HG02973 (cell line): ENCODE data around the gene ITIH1.

Experiments
- ATAC-seq: cut with Tn5 transposase; IDR thresholded peaks from one replicate; pipeline ENCODE4 v1.9.1; 2021; ENCODE audit warnings: moderate library complexity; ENCODE audit not compliant: unreplicated experiment

ITIH1 gene

DNA sequence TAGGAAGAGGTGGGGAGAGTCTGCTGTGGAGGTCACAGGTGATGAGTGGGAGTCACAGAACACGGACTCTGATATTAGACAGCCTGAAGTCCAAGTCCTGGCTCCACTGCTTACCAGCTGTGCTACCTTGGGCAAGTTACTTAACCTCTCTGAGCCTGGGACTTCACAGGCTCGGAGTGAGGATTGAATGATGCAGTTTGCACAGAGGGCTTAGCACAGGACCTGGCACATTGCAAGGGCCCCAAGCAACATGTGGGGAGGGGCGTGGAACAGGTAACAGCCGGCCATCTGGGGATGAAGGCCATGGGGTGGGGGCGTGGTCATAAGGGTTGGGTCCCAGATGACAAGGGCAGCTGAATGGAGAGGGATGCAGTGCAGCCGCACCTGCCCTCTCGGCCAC lies 12.9 kb downstream of the ITIH1 start:
- ATAC-seq, result no peak

DNA sequence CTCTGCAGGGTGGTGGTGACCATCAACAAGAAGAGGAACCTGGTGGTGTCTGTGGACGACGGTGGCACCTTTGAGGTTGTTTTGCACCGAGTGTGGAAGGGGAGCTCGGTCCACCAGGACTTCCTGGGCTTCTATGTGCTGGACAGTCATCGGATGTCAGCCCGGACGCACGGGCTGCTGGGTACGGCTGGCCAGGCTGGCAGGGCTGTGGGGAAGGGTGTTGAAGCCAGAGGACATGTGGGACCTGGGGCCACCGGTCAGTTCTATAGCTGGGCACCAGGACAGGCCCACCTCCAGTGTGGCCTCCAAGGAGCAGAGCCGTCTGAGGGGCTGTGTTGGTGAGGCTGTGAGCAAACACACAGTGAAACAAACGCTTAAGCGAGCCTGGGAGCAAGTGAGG lies 13.3 kb downstream of the ITIH1 start:
- no peak for ATAC-seq

DNA sequence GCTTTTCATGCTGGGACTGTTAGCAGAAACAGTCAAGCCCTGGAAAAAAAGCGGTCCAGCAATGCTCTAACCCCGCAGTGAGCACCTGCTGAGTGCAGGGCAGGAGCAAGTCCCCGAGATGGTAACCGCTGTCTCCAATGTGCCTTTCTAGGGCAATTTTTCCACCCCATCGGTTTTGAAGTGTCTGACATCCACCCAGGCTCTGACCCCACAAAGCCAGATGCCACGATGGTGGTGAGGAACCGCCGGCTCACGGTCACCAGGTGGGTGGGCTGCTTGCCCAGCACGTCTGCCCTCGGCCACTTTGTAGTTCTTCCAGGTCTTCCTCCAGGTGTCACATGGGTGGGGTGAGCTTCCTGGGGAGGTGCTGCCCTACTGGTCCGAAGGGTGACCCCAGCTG lies 14.0 kb downstream of the ITIH1 start:
- no peak for ATAC-seq

DNA sequence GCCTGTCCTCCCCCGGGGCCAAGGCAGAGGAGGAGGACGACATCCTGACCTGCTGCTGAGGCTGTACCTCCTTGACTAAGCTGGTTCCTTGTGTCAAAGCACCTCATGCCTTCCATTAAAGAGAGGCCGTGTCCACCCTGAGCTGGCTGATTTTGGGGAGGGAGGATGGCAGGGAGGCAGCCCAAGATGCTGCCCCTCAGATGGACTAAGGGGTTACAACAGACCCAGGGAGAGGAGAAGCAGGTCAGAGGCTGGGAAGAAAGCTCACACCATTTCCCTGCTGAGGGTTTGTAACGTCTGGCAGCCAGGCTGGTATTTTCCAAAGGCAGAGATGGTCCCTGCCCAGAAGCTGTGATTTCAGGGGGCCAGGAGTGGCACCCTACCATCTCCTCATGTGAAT lies 14.5 kb downstream of the ITIH1 start:
- no peak for ATAC-seq

DNA sequence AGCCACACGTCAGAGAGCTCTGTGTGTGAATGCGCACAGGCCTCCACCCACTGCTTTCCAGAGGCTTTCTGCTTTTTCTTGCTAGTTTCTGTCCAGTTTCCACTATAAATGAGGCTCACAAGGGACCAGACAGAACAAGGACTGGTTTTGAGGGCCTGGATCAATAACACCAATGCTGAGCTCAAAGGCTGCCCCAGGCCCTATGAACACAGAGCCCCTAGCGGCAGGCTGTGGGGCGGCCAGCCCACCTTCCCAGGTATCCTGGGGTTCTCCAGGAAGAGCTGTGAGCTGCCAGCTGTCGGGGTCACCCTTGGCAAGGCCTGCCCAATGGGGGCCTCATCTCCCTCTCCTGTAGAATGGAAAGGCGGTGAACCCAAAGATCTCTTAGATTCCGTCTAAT lies 15.0 kb downstream of the ITIH1 start:
- ATAC-seq, result no peak

DNA sequence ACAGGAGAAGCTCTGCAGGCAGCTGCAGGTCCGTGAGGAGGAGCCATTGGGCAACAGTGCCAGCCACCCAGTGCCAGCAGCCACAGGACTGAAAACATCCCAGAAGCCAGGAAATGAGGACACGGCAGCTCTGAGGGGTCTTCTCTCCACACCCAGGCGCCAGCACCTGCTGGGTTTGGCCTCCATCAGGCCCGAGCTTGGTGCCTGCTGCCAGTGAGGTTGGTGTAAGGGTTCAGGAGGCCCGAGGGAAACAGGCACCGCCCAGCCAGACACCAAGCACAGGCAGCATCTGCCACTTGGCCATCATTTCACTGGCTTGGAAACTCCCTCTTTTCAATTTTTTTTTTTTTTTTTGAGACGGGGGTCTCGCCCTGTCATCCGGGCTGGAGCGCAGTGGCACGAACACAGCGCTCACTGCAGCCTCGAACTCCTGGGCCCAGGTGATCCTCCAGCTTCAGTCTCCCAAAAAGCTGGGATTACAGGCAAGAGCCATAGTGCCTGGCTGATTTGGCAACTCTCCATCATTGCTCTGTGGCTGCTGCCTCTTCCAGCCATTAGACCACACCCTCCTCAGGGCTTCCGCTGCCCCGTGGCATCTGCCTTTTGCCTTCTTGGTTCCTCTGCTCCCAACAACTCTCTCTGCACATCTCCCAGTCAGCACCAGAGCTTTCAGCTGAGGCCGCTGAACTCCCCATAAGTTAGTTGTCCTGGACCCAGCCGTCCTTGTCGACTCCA lies 15.7 kb downstream of the ITIH1 start:
- ATAC-seq, result no peak

DNA sequence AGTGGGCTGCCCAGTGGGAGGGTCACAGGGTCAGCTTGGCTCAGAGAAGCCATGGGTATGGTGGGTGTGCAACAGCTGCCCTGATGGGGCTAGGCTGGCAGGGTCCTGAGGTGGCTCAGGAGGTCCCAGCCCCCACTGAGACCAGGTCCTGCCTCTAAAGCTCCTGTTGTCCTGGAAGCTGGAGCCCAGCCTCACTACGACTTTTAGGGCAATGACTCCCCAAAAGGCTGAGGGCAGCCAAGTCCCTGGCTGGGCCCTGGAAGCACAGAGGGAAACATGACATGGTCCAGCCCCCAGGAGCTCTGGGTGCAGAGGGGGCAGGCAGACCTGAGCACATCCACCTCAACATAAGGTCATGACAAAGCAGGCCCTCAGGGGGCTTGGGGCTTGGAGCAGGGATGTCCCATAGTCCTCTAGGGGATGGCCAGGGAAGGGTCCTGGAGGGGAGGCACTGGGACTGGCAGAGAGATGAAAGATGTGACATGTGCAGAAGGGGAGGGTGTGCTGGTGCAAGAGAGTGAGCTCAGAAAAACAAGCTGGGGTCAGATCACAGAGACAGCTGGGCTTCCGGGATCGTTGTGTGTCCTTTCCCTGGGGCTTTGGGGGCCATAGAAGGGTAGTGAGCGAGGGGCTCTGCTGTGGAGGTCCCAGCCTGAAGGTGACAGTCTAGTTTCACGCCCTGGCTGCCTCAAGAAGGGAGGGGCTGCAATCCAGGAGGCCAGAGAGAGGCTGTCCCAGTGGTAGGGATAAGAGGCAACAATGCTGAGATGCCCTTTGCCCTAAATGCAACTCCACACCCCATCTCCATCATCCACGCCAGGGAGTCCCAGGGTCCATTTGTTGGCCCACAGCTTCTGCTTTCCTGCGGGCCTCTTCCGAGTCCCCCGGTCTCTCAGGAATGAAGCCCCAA lies 16.6 kb downstream of the ITIH1 start:
- no peak for ATAC-seq

DNA sequence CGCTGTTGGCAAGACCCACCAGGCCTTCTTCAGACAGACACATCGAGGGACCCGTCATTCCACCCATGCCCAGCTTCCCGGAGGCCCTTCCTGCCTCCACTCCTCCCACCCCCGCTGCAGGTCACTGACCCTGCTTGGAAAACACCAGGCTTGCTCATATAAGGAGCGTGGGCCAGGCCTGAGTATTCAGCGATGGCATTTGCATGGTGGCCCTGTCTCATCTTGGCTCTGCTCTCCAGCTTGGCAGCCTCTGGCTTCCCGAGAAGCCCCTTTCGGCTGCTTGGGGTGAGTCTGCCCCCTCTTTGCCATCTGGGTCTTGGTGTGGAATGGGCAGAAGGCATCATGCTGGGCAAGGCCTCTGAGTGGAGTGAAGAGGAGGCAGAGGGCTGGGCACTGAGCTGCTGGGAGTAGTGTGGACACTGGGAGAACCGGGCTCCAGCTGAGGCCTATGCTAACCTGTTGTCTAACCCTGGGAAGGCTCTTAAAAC lies 17.3 kb downstream of the ITIH1 start, which contains the start of gene ITIH3:
Gene ITIH3 (plus strand): TSS at position 185 of the 488 bp plus-strand sequence. CDS start 8 bp downstream, at position 193.
- no peak for ATAC-seq

DNA sequence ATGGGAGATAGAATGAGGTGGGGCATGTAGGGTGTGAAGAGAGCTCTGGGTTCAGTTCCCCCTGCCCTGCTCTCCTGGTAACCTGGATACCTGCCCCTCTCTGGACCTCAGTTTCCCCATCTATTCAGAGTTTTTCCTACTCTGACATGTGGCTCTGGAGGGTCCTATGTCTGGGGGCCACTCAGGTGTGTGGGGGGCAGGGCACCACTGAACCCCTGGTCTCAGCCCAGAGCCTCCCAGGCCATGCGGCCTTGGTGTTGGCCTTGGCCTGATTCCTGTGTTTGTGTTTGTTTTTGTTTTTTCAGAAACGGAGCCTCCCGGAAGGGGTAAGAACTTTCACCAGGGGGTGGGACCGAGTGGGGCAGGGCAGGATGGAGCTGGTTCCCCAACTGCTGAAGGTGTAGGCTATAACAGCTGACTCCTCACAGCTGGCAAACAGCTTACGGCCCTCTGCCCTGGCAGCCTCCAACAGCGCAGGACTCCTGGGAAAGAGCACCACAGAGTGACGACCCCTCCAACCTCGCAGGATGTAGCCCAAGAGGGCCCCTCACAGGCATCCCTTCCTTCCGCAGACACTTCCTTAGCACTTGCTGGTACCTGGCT lies 18.0 kb downstream of the ITIH1 start:
- no peak for ATAC-seq

DNA sequence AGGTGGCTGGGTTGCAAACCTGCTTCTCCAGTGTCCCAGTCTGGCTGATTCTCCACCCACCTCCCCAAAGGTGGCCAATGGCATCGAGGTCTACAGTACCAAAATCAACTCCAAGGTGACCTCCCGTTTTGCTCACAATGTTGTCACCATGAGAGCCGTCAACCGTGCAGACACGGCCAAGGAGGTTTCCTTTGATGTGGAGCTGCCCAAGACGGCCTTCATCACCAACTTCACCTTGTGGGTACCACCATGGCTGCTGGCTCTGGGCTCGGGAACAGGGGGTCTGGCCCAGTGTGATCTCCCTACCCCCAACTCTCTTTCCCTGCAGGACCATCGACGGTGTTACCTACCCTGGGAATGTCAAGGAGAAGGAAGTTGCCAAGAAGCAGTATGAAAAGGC lies 19.0 kb downstream of the ITIH1 start:
- no peak for ATAC-seq

DNA sequence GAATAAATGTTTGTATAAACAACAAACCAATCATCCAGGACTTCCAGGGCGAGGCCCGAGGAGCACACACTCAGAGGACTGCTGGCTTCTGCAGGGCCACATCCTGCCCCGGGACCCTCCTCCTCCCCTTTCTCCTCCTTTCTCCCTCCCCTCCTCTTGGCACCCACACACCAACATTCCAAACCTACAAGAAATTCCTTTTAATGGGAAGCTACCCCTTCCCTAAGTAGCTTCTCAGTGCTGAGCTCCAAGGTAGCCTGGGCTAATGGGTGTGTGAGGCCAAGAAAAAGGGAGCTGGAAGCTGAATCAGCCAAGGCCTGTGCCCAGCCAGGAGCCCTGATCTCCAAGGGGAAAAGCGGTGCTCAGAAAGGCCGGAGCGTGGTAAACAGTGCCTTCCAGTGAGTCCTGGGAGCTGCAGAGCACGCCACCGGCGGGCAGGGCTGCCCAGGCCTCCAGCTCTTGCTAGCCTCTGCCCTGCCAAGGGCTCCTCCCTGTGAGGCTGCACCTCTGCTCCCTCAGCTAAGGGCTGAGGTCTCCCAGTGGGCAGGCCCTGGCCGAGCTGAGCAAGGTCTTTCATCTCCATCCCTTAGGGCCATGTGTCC lies 21.1 kb downstream of the ITIH1 start:
- ATAC-seq, result no peak

DNA sequence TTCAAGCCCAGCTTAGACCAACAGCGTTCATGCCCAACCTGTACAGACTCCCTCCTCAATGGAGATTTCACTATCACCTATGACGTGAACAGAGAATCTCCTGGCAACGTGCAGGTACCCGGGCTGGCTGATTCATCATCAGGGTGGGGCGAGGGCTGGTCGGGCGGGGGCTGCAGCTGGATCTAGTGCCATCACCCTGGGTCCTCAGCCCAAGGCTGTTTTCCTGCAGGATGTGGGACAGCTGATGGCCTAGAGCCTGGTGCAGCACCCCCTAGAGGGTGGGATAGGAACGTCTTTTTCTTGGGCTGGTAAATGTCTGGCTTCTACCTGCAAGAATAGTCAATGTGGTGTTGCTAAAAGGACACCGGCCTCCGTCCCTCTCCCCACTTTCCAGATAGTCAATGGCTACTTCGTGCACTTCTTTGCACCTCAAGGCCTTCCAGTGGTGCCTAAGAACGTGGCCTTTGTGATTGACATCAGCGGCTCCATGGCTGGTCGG lies 21.6 kb downstream of the ITIH1 start:
- ATAC-seq, result no peak

DNA sequence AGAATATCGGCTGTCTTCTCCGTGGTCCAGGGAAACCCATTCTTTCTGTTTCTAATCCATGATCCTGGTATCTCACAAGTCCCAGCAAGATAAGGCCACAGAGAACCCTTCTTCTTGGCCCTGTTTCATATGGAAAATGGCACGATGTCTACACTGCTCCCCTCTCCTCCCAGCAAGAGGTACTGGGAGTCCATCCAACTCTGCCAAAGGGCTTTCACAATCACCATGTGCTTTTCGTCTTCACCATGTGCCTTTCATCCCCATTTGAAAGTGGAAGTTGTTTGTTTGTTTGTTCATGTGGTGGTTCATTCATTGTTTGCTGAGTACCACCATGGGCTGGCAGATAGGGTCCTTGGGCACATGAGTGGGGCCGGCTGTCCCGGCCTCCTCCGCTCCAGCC lies 22.7 kb downstream of the ITIH1 start:
- ATAC-seq, result no peak

DNA sequence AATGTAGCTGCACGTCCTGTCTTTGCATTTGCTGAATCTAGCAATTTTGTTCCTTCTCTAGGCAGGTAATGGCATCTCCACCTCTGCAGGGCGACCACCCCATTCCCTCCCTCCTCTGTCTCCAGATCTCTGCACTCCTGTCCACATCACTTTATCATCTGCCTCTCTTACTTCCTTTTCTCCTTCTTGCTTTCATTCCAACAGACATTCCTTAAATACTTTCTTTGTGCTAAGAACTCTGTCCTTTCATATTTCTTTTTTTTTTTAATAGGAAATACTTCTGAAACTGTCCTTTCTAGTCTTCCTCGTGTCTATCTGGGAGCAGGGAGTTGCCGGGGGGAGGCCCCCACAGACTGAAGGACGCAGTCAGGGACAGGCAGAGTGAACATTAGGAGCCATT lies 24.4 kb downstream of the ITIH1 start:
- ATAC-seq, result no peak

DNA sequence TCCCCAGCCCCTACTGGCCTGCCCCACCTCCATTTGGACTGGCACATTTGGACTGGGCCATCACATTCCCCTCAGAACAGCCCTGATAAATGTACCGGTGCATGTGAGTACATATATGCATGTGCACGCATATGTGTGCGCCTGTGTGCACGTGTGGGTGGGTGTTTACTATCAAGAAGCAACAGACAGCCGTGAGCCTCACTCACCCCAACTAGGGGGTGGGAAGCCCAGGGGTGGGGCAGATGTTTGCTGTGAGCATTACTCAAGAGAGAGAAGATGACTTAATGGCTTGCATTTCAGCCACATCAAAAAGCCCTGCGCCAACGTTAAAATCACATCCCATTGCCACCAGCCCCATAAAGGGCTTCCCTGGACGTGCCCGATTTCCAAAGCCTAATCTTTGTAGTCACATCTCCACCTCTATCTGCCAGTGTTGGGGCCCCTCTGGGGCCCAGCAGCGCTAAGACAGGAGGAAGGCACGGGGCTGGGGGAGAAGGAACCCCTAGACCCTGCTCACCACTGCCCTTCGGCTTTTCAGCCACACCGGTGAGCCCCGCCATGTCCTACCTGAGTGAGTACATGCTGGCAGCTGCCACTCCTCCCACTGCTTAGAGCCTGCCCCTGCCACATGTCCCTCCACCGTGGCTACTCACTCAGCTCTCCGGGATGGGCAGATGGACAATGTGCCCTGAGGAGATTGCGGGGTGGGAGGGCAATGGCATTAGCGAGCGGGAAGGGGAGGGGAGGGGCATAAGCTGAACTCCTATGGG lies 28.1 kb downstream of the ITIH1 start:
- ATAC-seq, result no peak

DNA sequence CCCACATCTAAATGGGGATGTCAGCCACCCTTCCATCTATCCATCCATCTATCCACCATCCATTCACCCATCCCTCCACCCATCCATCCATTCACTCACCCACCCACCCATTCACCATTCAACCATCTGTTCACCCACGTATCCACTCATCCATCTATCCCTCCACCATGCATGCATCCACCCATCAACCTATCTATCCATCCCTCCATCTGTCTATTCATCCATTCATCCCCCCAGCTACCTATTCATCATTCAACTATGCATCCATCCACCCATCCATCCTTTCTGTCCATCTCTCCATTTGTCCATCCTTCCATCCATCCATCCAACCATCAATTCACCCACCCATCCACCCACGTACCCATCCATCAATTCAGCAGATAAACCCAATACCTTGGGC lies 31.8 kb downstream of the ITIH1 start:
- no peak for ATAC-seq

DNA sequence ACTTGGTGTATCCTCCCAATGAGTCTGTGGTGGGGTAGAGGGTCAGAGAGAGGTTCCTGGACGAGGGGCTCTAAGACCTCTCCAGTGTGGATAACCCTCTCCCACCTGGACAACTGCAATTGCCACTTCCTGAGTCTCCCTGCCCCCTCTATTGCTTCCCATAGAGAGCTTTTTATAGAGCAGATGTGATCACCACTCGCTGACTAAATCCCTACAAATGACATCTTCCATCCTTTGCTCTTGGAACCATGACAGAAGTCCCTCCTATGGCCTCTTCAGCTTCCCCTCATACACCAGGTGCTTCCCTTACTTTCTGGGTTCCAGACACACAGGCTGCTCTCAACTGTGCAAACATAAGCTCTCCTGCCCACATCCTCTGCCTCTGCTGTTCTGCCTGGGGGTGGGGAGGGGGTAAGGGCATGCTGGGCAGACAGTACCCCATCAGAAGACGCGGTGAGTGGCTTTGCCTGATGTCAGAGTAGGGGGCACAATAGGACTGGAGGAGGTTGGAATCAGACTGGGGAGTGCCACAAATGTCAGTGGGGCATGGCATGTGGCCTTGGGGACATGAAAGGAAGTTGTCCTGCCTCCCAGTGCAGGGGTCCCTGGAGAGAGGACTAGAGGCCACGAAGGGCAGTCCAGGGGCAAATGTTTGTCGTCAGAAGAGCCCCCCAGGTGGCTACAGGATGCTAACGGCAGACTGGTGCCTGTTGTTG lies 32.4 kb downstream of the ITIH1 start:
- ATAC-seq, result no peak

DNA sequence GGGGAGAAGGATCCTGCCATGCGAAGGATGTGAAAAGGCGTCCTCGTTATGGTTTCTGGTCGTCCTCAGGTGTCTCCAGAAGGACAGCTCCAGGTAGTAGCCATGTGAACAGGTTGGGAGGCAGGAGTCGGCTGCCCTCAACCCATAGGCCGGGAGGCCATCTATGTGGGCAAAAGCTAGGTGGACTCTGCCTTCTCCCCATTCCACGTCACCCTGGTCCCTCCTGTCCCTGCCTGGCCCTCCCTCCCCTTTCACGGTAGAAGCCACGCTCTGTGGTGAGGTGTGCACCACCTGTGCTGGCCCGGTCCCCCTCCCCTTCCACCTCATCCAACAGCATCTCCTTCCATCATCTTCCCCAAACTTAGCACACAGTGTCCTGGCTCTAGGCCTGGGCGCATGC lies 33.5 kb downstream of the ITIH1 start:
- ATAC-seq, result no peak

DNA sequence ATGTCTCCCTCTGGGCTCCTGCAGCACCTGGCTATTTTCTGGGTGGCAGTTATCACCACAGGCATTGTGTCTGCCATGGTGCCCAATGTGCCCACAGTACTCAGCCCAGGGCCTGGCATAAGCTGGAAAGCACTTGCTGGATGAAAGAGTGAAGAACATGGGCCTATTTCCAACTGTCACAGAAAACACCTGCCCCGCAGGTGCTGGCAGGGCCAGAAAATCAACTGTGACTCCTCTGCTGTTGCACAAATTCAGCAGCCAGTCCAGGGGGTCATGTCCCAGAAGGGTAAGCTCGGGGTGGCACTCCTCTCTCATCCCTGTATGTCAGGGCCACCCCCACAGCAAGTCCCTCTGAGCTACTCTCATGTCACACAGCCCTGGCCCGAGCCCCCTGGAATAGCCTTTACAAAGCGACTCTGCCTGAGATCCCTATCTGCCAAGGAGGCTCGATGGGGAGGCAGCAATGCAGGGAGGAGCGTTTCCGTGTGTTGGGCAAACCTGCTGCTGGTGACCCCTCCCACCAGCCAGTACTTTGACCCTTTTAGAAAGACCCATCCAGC lies 34.1 kb downstream of the ITIH1 start:
- ATAC-seq, result no peak
